Caco-2 (cell line): ENCODE data around the gene JAG2. TPM values are rescaled to one million over a fixed set of nuclear protein-coding genes. Genes with fewer than 3 reads are reported as not detected.

Experiments used
- BruUV-seq: library from RNA; stranded (reverse); fragments of 400-500 nt; replicated peaks from 2 replicates; lab custom pipeline; 2021; lab: Mats Ljungman, UMichigan
- CTCF ChIA-PET: fragments of 300-600 bp; sonication (Branson Sonifier 250); formaldehyde crosslinking; loops from one replicate; lab custom pipeline; 2022; ENCODE audit warnings: antibody characterized with exemption; lab: Charles Lee
- POLR2A ChIA-PET: fragments of 300-600 bp; sonication (Branson Sonifier 250); formaldehyde crosslinking; loops from one replicate; lab custom pipeline; 2022; ENCODE audit warnings: antibody characterized with exemption; lab: Charles Lee
- DNase-seq, 2 experiments: peaks; one replicate each; pipeline versions ENCODE4 v3.0.0 to v3.0.0-alpha.2; 2020 to 2022
- H3K27me3 ChIP-seq: replicated peaks from 2 replicates; pipeline ENCODE4 v1.6.0; 2011; ENCODE audit warnings: low read length; ENCODE audit not compliant: control insufficient read depth, insufficient read depth
- H3K36me3 ChIP-seq: 2 replicates; pipeline ENCODE4 v1.5.1; 2011; ENCODE audit warnings: low read length; ENCODE audit not compliant: control insufficient read depth, insufficient read depth
- H3K4me1 ChIP-seq: fragments of 250-450 bp; sonication (Bioruptor Pico); 2 replicates; pipeline ENCODE4 v1.5.1; 2020; ENCODE audit warnings: mild to moderate bottlenecking
- H3K4me3 ChIP-seq: 2 replicates; pipeline ENCODE4 v1.5.1; 2011; ENCODE audit warnings: low read depth, mild to moderate bottlenecking, control low read depth, low read length
- H3K9me3 ChIP-seq: fragments of 250-450 bp; sonication (Bioruptor Pico); 2 replicates; pipeline ENCODE4 v1.5.1; 2020; ENCODE audit warnings: mild to moderate bottlenecking, moderate library complexity
- H3K27ac Mint-ChIP-seq: one replicate; pipeline ENCODE4 v1.8.0; 2022; ENCODE audit warnings: mixed read lengths; ENCODE audit not compliant: unreplicated experiment
- H3K27me3 Mint-ChIP-seq: one replicate; pipeline ENCODE4 v1.8.0; 2022; ENCODE audit warnings: mixed read lengths; ENCODE audit not compliant: insufficient read depth, unreplicated experiment
- H3K36me3 Mint-ChIP-seq: one replicate; pipeline ENCODE4 v1.8.0; 2022; ENCODE audit warnings: mild to moderate bottlenecking, mixed read lengths; ENCODE audit not compliant: insufficient read depth, unreplicated experiment
- H3K4me1 Mint-ChIP-seq: one replicate; pipeline ENCODE4 v1.8.0; 2022; ENCODE audit warnings: low read depth, mixed read lengths; ENCODE audit not compliant: unreplicated experiment
- H3K4me3 Mint-ChIP-seq: one replicate; pipeline ENCODE4 v1.8.0; 2022; ENCODE audit warnings: mild to moderate bottlenecking, moderate library complexity, mixed read lengths; ENCODE audit not compliant: unreplicated experiment
- H3K9me3 Mint-ChIP-seq: one replicate; pipeline ENCODE4 v1.8.0; 2022; ENCODE audit warnings: mixed read lengths; ENCODE audit not compliant: unreplicated experiment
- intact Hi-C: fragments of 100-400 bp; cut with micrococcal nuclease; formaldehyde crosslinking; loops from one replicate; pipeline ENCODE4 v1.10.0; 2022; ENCODE audit not compliant: unreplicated experiment
- total RNA-seq: library from RNA; stranded (reverse); gene quantifications from 2 replicates; pipeline ENCODE4 v1.2.3, GENCODE V29; 2022
- TF ChIP-seq, protein P1 (sequence below), 2 experiments: fragments of 200-600 bp in 1 of 2; IDR thresholded peaks; 1 replicate in 1 of 2; 2 replicates in 1 of 2; pipeline versions ENCODE4 v1.5.1 to v1.8.0; 2011 to 2022; ENCODE audit warnings: antibody characterized with exemption in 1 of 2, control low read depth in 1 of 2, inconsistent platforms in 1 of 2, low read depth in 1 of 2, low read length in 1 of 2, mild to moderate bottlenecking in 1 of 2, moderate library complexity in 1 of 2; ENCODE audit not compliant: insufficient read depth in 1 of 2, severe bottlenecking in 1 of 2, unreplicated experiment in 1 of 2

The JAG2 gene
- total RNA-seq, 1 experiment from 2014 or later, result 43.0 TPM

DNA sequence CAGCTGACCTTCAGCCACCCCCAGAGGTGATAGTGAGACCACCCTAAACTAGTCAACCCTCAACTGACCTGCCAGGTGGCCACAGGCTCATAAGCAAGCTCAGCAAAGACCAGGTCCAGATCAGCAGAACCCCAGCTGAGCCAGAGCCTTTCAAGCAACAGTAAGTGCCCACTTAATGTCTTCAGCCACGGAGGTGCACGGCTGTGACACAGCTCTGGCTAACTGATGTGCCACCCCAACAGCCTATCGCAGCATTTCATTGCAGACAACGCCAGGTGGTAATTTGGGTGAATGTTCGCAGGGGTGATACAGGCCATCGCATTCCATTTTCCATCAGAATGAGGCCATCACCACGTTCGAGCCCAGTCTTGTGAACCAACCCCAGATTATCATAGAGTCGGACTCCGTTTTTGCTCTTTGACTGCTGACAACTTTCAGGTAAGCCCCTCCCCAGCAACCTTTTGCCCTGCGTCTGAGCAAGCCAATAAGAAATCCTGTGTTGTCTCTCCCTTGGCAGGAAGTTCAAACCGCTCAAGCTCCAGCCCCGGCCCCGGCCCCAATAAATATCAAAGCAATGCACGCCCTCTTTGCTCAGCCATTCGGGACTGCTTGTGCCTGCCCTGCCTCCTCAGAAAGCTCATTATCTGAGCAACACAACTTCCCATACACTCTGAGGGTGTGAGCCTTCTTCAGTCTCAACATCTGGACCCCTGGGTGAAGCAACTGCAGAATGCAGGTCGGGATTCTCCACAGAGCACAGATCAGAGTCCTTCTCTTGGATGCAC lies 44.4 kb downstream of the JAG2 start:
- Histone ChIP-seq H3K36me3 (no peaks in the 10 kb centered on the region), H3K9me3 (peaks cover 12% of the 10 kb centered on the region), H3K4me3 (no peak overlapping the region), H3K4me1 (peaks cover 8% of the 10 kb centered on the region; the same call in 1 of the 2 replicates), H3K27me3 (no peaks in the 10 kb centered on the region)
- Mint-ChIP-seq H3K36me3 (no peaks in the 10 kb centered on the region), H3K4me3 (no peak overlapping the region), H3K9me3 (peaks cover 21% of the 10 kb centered on the region), H3K4me1 (no peaks in the 10 kb centered on the region), H3K27ac (no peak overlapping the region), H3K27me3 (no peaks in the 10 kb centered on the region)
- POLR2A ChIA-PET, result no interaction called here
- intact Hi-C loops, result no loop called here
- TF ChIP-seq, protein P1, sequence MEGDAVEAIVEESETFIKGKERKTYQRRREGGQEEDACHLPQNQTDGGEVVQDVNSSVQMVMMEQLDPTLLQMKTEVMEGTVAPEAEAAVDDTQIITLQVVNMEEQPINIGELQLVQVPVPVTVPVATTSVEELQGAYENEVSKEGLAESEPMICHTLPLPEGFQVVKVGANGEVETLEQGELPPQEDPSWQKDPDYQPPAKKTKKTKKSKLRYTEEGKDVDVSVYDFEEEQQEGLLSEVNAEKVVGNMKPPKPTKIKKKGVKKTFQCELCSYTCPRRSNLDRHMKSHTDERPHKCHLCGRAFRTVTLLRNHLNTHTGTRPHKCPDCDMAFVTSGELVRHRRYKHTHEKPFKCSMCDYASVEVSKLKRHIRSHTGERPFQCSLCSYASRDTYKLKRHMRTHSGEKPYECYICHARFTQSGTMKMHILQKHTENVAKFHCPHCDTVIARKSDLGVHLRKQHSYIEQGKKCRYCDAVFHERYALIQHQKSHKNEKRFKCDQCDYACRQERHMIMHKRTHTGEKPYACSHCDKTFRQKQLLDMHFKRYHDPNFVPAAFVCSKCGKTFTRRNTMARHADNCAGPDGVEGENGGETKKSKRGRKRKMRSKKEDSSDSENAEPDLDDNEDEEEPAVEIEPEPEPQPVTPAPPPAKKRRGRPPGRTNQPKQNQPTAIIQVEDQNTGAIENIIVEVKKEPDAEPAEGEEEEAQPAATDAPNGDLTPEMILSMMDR (IDR thresholded peaks at IDR 0.05; ENCODE audit: insufficient read depth in 1 of 2, low read depth in 1 of 2, low read length in 1 of 2, severe bottlenecking in 1 of 2, unreplicated experiment in 1 of 2), result no peak
- CTCF ChIA-PET, result no interaction called here
- DNase-seq, result no peak
- no TSS peak for BruUV-seq

DNA sequence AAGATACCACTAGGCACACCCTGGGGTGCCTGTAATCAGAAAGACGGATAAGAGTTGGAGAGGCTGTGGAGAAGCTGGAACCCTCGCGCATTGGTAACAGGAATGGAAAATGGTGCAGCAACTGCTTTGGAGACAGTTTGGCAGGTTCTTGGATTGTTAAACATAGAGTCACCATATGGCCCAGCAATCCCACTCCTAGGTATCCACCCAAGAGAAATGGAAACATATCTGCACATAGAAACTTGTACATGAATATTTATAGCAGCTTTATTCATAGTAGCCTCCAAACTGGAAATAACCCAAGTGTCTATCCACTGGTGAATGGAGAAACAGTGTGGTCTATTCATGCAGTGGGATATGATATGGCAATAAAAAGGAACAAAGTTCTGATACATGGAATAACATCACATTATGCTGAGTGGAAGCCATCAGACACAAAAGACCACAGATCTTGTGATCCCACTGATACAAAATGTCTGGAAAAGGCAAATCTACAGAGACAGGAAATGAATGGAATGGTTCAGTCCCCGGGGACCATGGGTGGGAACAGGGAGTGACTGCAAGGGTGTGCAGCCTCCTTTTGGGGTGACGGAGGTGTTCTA lies 45.4 kb downstream of the JAG2 start:
- no peaks in the 10 kb centered on the region for H3K36me3 ChIP-seq
- TF ChIP-seq, protein P1 (IDR thresholded peaks at IDR 0.05; ENCODE audit: insufficient read depth in 1 of 2, low read depth in 1 of 2, low read length in 1 of 2, severe bottlenecking in 1 of 2, unreplicated experiment in 1 of 2), result no peak
- ChIA-PET POLR2A (no interaction called here), CTCF (no interaction called here)
- H3K9me3 Mint-ChIP-seq, result peaks cover 18% of the 10 kb centered on the region
- intact Hi-C loops, result no loop called here
- H3K9me3 ChIP-seq, result peaks cover 12% of the 10 kb centered on the region
- no peaks in the 10 kb centered on the region for H3K4me1 Mint-ChIP-seq
- no peaks in the 10 kb centered on the region for H3K27me3 Mint-ChIP-seq
- BruUV-seq, result no TSS peak
- no peaks in the 10 kb centered on the region for H3K36me3 Mint-ChIP-seq
- no peak overlapping the region for H3K27ac Mint-ChIP-seq
- H3K27me3 ChIP-seq, result no peaks in the 10 kb centered on the region
- no peak for DNase-seq
- peaks cover 4% of the 10 kb centered on the region; the same call in 1 of the 2 replicates for H3K4me1 ChIP-seq
- no peak overlapping the region for H3K4me3 ChIP-seq
- H3K4me3 Mint-ChIP-seq, result no peak overlapping the region

DNA sequence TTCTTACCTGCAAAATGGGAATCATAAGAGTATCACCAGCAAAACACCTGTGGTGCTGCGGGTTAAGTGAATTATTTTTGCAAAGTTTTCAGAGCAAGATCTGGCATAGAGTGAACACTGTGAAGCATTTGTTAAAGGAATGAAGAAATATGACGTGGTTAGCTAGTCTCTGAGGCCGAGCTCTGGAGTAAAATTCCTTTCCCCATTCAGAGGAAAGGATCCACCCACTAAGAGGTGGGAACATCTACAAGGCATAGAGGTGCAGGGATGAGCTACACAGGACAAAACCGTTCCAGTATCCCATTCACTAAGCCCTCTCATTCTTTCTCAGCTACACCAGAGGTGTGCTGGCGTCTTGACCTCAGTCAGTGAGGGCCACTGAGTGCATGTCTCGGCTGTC lies 48.5 kb downstream of the JAG2 start:
- Histone ChIP-seq H3K4me1 (no peaks in the 10 kb centered on the region), H3K4me3 (no peak overlapping the region), H3K27me3 (no peaks in the 10 kb centered on the region), H3K9me3 (peaks cover 12% of the 10 kb centered on the region), H3K36me3 (no peaks in the 10 kb centered on the region)
- H3K9me3 Mint-ChIP-seq, result peaks cover 18% of the 10 kb centered on the region
- H3K27ac Mint-ChIP-seq, result no peak overlapping the region
- H3K4me3 Mint-ChIP-seq, result no peak overlapping the region
- no peaks in the 10 kb centered on the region for H3K36me3 Mint-ChIP-seq
- TF ChIP-seq, protein P1 (IDR thresholded peaks at IDR 0.05; ENCODE audit: insufficient read depth in 1 of 2, low read depth in 1 of 2, low read length in 1 of 2, severe bottlenecking in 1 of 2, unreplicated experiment in 1 of 2), result no peak
- DNase-seq, result no peak
- POLR2A ChIA-PET, result no interaction called here
- no TSS peak for BruUV-seq
- H3K27me3 Mint-ChIP-seq, result no peaks in the 10 kb centered on the region
- intact Hi-C loops, result no loop called here
- CTCF ChIA-PET, result no interaction called here
- no peaks in the 10 kb centered on the region for H3K4me1 Mint-ChIP-seq
